ENCODE data around the gene REEP3. TPM values are rescaled to one million over a fixed set of nuclear protein-coding genes. Genes with fewer than 3 reads are reported as not detected.

Gene REEP3
- total and polyA plus RNA-seq, 2 donors (not counting 1 experiment from before 2014, with no cell fraction given): 2.2 to 8.8 TPM

DNA sequence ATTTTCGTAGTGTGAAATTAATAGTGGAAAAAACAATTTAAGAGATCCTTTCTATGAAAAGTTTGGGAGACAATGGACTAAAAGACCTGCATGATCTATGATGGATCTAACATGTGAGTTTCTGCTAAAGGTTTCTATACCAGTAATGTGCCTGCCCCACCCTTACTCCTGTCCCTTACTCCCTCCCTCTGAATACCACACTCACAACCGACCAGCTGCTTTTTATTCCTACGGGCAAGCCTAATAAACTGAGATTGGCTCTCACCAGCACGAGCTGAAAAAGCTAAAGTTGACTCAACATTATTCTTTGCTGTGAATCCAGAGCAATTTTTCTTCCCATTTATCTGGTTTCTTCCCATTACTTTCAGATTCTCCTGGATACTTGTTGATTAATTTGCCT, 17.8 kb upstream of the REEP3 start:
- Mint-ChIP-seq H3K4me3 (no peak overlapping the region), H3K27me3 (no peaks in the 10 kb centered on the region), H3K27ac (no peak overlapping the region), H3K4me1 (peaks cover 15% of the 10 kb centered on the region), H3K9me3 (ENCODE audit: insufficient read depth) (no peaks in the 10 kb centered on the region)
- H3K36me3 ChIP-seq (replicated peaks in 1 of 2; ENCODE audit: control extremely low read depth in 1 of 2, control insufficient read depth in 1 of 2, extremely low read depth in 1 of 2, insufficient read depth in 2 of 2, low read length in 1 of 2): no peaks in the 10 kb centered on the region
- no peak overlapping the region for H3K4me2 ChIP-seq (replicated peaks; ENCODE audit: low read depth, low read length, poor library complexity, severe bottlenecking)
- no peak overlapping the region for H3K27ac ChIP-seq (ENCODE audit: low read length in 2 of 2)
- H3K9ac ChIP-seq (ENCODE audit: low read length): no peak overlapping the region
- POLR2A ChIA-PET: no interaction called here
- H3K4me1 ChIP-seq (ENCODE audit: control insufficient read depth in 2 of 2, insufficient read depth in 2 of 2, low read length in 2 of 2): no peaks in the 10 kb centered on the region
- no peak overlapping the region for H2AFZ ChIP-seq (ENCODE audit: insufficient read depth, low read depth, low read length, poor library complexity, severe bottlenecking)
- no peak overlapping the region for H3K4me3 ChIP-seq (ENCODE audit: control extremely low read depth in 1 of 5, extremely low read depth in 1 of 5, insufficient read depth in 1 of 5, low read depth in 2 of 5, low read length in 4 of 5)
- H3K27me3 ChIP-seq (replicated peaks in 1 of 4; ENCODE audit: control extremely low read depth in 1 of 4, control insufficient read depth in 3 of 4, insufficient read depth in 4 of 4, low read length in 3 of 4): no peaks in the 10 kb centered on the region
- H4K20me1 ChIP-seq (ENCODE audit: control insufficient read depth, insufficient read depth, low read length, poor library complexity, severe bottlenecking): peaks cover 30% of the 10 kb centered on the region
- CTCF ChIA-PET: no interaction called here
- DNase-seq: no peak
- H3K9me3 ChIP-seq (ENCODE audit: control extremely low read depth in 1 of 3, control insufficient read depth in 2 of 3, insufficient read depth in 1 of 3, low read length in 2 of 3): no peaks in the 10 kb centered on the region
- intact Hi-C loops (cut with micrococcal nuclease): no loop called here
- no peak for ATAC-seq (ENCODE audit: low read depth)
- TF ChIP-seq EZH2 (IDR thresholded peaks at IDR 0.05; ENCODE audit: borderline replicate concordance, insufficient read depth, low read depth, low read length, poor library complexity, severe bottlenecking) (no peak), CTCF (IDR thresholded peaks at IDR 0.05) (no peak)
- H3K79me2 ChIP-seq (ENCODE audit: control insufficient read depth, insufficient read depth, low read length): peaks cover 78% of the 10 kb centered on the region
- 94% methylated on average over 3 of the region's 4 CpGs for WGBS (ENCODE audit: insufficient coverage)

GRCh38 chr10:63504145-63504881, 16.9 kb upstream of the REEP3 start:
- Histone ChIP-seq H3K9me3 (ENCODE audit: control extremely low read depth in 1 of 3, control insufficient read depth in 2 of 3, insufficient read depth in 1 of 3, low read length in 2 of 3) (no peaks in the 10 kb centered on the region), H3K27ac (ENCODE audit: low read length in 2 of 2) (no peak overlapping the region), H3K9ac (ENCODE audit: low read length) (no peak overlapping the region), H3K4me1 (ENCODE audit: control insufficient read depth in 2 of 2, insufficient read depth in 2 of 2, low read length in 2 of 2) (no peaks in the 10 kb centered on the region), H3K79me2 (ENCODE audit: control insufficient read depth, insufficient read depth, low read length) (peaks cover 73% of the 10 kb centered on the region), H4K20me1 (ENCODE audit: control insufficient read depth, insufficient read depth, low read length, poor library complexity, severe bottlenecking) (peaks cover 30% of the 10 kb centered on the region), H2AFZ (ENCODE audit: insufficient read depth, low read depth, low read length, poor library complexity, severe bottlenecking) (no peak overlapping the region), H3K4me2 (replicated peaks; ENCODE audit: low read depth, low read length, poor library complexity, severe bottlenecking) (no peak overlapping the region), H3K36me3 (replicated peaks in 1 of 2; ENCODE audit: control extremely low read depth in 1 of 2, control insufficient read depth in 1 of 2, extremely low read depth in 1 of 2, insufficient read depth in 2 of 2, low read length in 1 of 2) (no peaks in the 10 kb centered on the region), H3K4me3 (ENCODE audit: control extremely low read depth in 1 of 5, extremely low read depth in 1 of 5, insufficient read depth in 1 of 5, low read depth in 2 of 5, low read length in 4 of 5) (no peak overlapping the region), H3K27me3 (replicated peaks in 1 of 4; ENCODE audit: control extremely low read depth in 1 of 4, control insufficient read depth in 3 of 4, insufficient read depth in 4 of 4, low read length in 3 of 4) (no peaks in the 10 kb centered on the region)
- no peaks in the 10 kb centered on the region for H3K27me3 Mint-ChIP-seq
- TF ChIP-seq EZH2 (IDR thresholded peaks at IDR 0.05; ENCODE audit: borderline replicate concordance, insufficient read depth, low read depth, low read length, poor library complexity, severe bottlenecking): no peak
- no peak for TF ChIP-seq CTCF (IDR thresholded peaks at IDR 0.05)
- no peak for ATAC-seq (ENCODE audit: low read depth)
- DNase-seq: no peak
- no peaks in the 10 kb centered on the region for H3K9me3 Mint-ChIP-seq (ENCODE audit: insufficient read depth)
- WGBS (ENCODE audit: insufficient coverage): 100% methylated on average over 2 of the region's 3 CpGs
- H3K4me1 Mint-ChIP-seq: peaks cover 13% of the 10 kb centered on the region
- CTCF ChIA-PET: interaction anchor here (1.0 kb wide), 1 partner anchor 287 kb away, joined by 3 read pairs; no protein-coding TSS in a partner anchor
- POLR2A ChIA-PET: no interaction called here
- no peak overlapping the region for H3K27ac Mint-ChIP-seq
- intact Hi-C loops (cut with micrococcal nuclease): no loop called here
- no peak overlapping the region for H3K4me3 Mint-ChIP-seq

All from B cell (primary cell).